ENCODE results near the gene ATOH8.

ATOH8 gene

GRCh38 chr2:85787282-85787980 lies 33.6 kb downstream of the ATOH8 start:
- no peak for TF ChIP-seq CTCF (IDR thresholded peaks at IDR 0.05; ENCODE audit: insufficient read depth, low read length)
- no peak for TF ChIP-seq GABPA (IDR thresholded peaks at IDR 0.05; ENCODE audit: low read depth)
- TF ChIP-seq SPI1 (IDR thresholded peaks at IDR 0.05; ENCODE audit: borderline replicate concordance, low read depth) = no peak
- H3K27ac ChIP-seq (replicated peaks) = no peak overlapping the region
- no peaks in the 10 kb centered on the region for H3K27me3 ChIP-seq (ENCODE audit: insufficient read depth, poor library complexity, severe bottlenecking)
- no peak for DNase-seq (ENCODE audit: low read depth in 1 of 2, low spot score in 1 of 2)
- H3K4me3 ChIP-seq (replicated peaks; ENCODE audit: insufficient read depth, low read length) = no peak overlapping the region

GRCh38 chr2:85787981-85788340 lies 34.2 kb downstream of the ATOH8 start:
- Histone ChIP-seq H3K27me3 (ENCODE audit: insufficient read depth, poor library complexity, severe bottlenecking) (no peaks in the 10 kb centered on the region), H3K4me3 (replicated peaks; ENCODE audit: insufficient read depth, low read length) (no peak overlapping the region), H3K27ac (replicated peaks) (no peak overlapping the region)
- TF ChIP-seq GABPA (IDR thresholded peaks at IDR 0.05; ENCODE audit: low read depth) (no peak), CTCF (IDR thresholded peaks at IDR 0.05; ENCODE audit: insufficient read depth, low read length) (no peak), POLR2AphosphoS5 (IDR thresholded peaks at IDR 0.05; ENCODE audit: low read depth) (no peak), REST (IDR thresholded peaks at IDR 0.05; ENCODE audit: insufficient replicate concordance, low read depth) (no peak), SPI1 (IDR thresholded peaks at IDR 0.05; ENCODE audit: borderline replicate concordance, low read depth) (no peak)
- DNase-seq (ENCODE audit: low read depth in 1 of 2, low spot score in 1 of 2) = no peak

- DNase-seq (ENCODE audit: low read depth in 1 of 2, low spot score in 1 of 2) = no peak
- no peak for TF ChIP-seq POLR2AphosphoS5 (IDR thresholded peaks at IDR 0.05; ENCODE audit: low read depth)
- TF ChIP-seq CTCF (IDR thresholded peaks at IDR 0.05; ENCODE audit: insufficient read depth, low read length) = no peak
- TF ChIP-seq GABPA (IDR thresholded peaks at IDR 0.05; ENCODE audit: low read depth) = no peak
- no peak for TF ChIP-seq REST (IDR thresholded peaks at IDR 0.05; ENCODE audit: insufficient replicate concordance, low read depth)
- no peak for TF ChIP-seq SPI1 (IDR thresholded peaks at IDR 0.05; ENCODE audit: borderline replicate concordance, low read depth)
- Histone ChIP-seq H3K27ac (replicated peaks) (no peak overlapping the region), H3K27me3 (ENCODE audit: insufficient read depth, poor library complexity, severe bottlenecking) (no peaks in the 10 kb centered on the region), H3K4me3 (replicated peaks; ENCODE audit: insufficient read depth, low read length) (no peak overlapping the region)
These were observed 34.8 kb downstream of the ATOH8 start for GRCh38 chr2:85788603-85789002.

- H3K4me3 ChIP-seq (replicated peaks; ENCODE audit: insufficient read depth, low read length) = no peak overlapping the region
- TF ChIP-seq POLR2AphosphoS5 (IDR thresholded peaks at IDR 0.05; ENCODE audit: low read depth) = no peak
- no peak for TF ChIP-seq GABPA (IDR thresholded peaks at IDR 0.05; ENCODE audit: low read depth)
- no peak for TF ChIP-seq REST (IDR thresholded peaks at IDR 0.05; ENCODE audit: insufficient replicate concordance, low read depth)
- TF ChIP-seq SPI1 (IDR thresholded peaks at IDR 0.05; ENCODE audit: borderline replicate concordance, low read depth) = no peak
- TF ChIP-seq CTCF (IDR thresholded peaks at IDR 0.05; ENCODE audit: insufficient read depth, low read length) = no peak
- DNase-seq (ENCODE audit: low read depth in 1 of 2, low spot score in 1 of 2) = no peak
- H3K27me3 ChIP-seq (ENCODE audit: insufficient read depth, poor library complexity, severe bottlenecking) = no peaks in the 10 kb centered on the region
- no peak overlapping the region for H3K27ac ChIP-seq (replicated peaks)
These were observed 35.5 kb downstream of the ATOH8 start for GRCh38 chr2:85789271-85789670.
